HepG2 (cell line): ENCODE results near the gene SNED1.

Experiments
- ARHGAP35 ChIP-seq: sonication (generic); formaldehyde crosslinking; IDR thresholded peaks from 2 replicates; pipeline ENCODE4 v1.9.0; 2022; ENCODE audit warnings: mild to moderate bottlenecking, inconsistent platforms, moderate library complexity, missing genetic modification reagents, borderline replicate concordance
- CHD4 ChIP-seq: fragments of 200-600 bp; sonication (generic); IDR thresholded peaks from 2 replicates; pipeline ENCODE4 v1.7.0; 2017; ENCODE audit warnings: mild to moderate bottlenecking, low read length, borderline replicate concordance
- CTCF ChIP-seq: sonication (generic); formaldehyde crosslinking; IDR thresholded peaks from 2 replicates; pipeline ENCODE4 v1.5.0; 2020; ENCODE audit warnings: mild to moderate bottlenecking, missing genetic modification reagents, moderate library complexity
- ELF1 ChIP-seq: sonication (generic); formaldehyde crosslinking; IDR thresholded peaks from 2 replicates; pipeline ENCODE4 v1.4.0; 2020; ENCODE audit warnings: missing genetic modification reagents
- HBP1 ChIP-seq: IDR thresholded peaks from 2 replicates; pipeline ENCODE4 v1.6.1; 2016; ENCODE audit warnings: low read depth, control low read depth
- MAZ ChIP-seq, 2 experiments: sonication (generic) in 1 of 2; formaldehyde crosslinking in 1 of 2; IDR thresholded peaks; 2 replicates each; pipeline versions ENCODE4 v1.5.0 to v1.6.1; 2012 to 2020; ENCODE audit warnings: low read depth in 2 of 2, mild to moderate bottlenecking in 2 of 2, borderline replicate concordance in 1 of 2, improper control_type of control experiment in 1 of 2, low read length in 1 of 2, missing genetic modification reagents in 1 of 2, moderate library complexity in 1 of 2
- RFX5 ChIP-seq: IDR thresholded peaks from 2 replicates; pipeline ENCODE4 v1.6.1; 2011; ENCODE audit warnings: low read depth, low read length, improper control_type of control experiment
- TCF7L2 ChIP-seq: IDR thresholded peaks from 2 replicates; pipeline ENCODE4 v1.6.1; 2011; ENCODE audit warnings: mild to moderate bottlenecking, low read depth, low read length, moderate library complexity
- YY1 ChIP-seq: IDR thresholded peaks from 2 replicates; pipeline ENCODE4 v1.6.1; 2011; ENCODE audit warnings: low read length, low read depth, moderate library complexity, mild to moderate bottlenecking; ENCODE audit not compliant: insufficient read depth, insufficient replicate concordance
- ZNF24 ChIP-seq: fragments of 450-650 bp; IDR thresholded peaks from 2 replicates; pipeline ENCODE4 v1.6.1; 2017; ENCODE audit warnings: antibody characterized with exemption, mild to moderate bottlenecking
- ZNF687 ChIP-seq: sonication (generic); formaldehyde crosslinking; IDR thresholded peaks from 2 replicates; pipeline ENCODE4 v1.5.1; 2020; ENCODE audit warnings: mild to moderate bottlenecking, missing genetic modification reagents, moderate library complexity

GRCh38 chr2:240995041-240996021 lies 3.1 kb upstream of the SNED1 start:
- TF ChIP-seq ZNF687 (no peak), YY1 (no peak), CTCF (CRISPR knock-in tag) (no peak), ZNF24 (no peak), RFX5 (no peak), ARHGAP35 (CRISPR knock-in tag) (no peak), HBP1 (CRISPR knock-in tag) (no peak), ELF1 (no peak), TCF7L2 (no peak), CHD4 (no peak), MAZ (IDR thresholded peaks at IDR 0.05; ENCODE audit: borderline replicate concordance, low read depth, low read length) (no peak), MAZ (CRISPR knock-in tag; IDR thresholded peaks at IDR 0.05; ENCODE audit: low read depth) (no peak)
